Measurements from ENCODE around the gene CYP19A1. TPM values are rescaled to one million over a fixed set of nuclear protein-coding genes. Genes with fewer than 3 reads are reported as not detected.

Gene CYP19A1
- total and polyA plus RNA-seq, 2 experiments from 2014 or later: 1.4 to 35.4 TPM

DNA sequence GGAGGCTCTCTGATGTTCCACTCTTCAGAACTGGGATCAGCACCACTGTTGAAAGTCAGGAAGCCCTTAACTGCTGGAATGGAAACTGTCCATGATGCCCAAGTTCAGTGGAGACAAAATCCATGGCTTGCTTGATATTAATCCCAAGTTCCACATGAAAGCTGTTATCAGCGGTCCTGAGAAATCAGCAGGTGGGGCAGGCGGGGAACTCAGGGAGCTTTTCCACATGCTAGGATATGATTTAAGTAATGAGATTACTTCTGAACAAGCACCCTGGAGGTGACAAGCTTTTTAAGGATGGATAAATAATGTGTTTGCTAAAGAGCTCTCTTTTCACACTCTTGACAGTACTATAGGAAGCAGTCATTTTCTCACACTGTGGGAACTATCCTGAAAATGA, 82.9 kb downstream of the CYP19A1 start:
- no peak for DNase-seq (ENCODE audit: low spot score)
- Histone ChIP-seq H3K4me2 (no peak overlapping the region), H3K27ac (no peak overlapping the region), H3K4me3 (no peak overlapping the region), H3K36me3 (replicated peaks; ENCODE audit: insufficient read depth, low read depth) (no peaks in the 10 kb centered on the region), H3K4me1 (ENCODE audit: insufficient read depth) (no peaks in the 10 kb centered on the region), H3K9me3 (ENCODE audit: low read depth) (no peaks in the 10 kb centered on the region), H4K20me1 (ENCODE audit: insufficient read depth, poor library complexity, severe bottlenecking) (no peaks in the 10 kb centered on the region), H3K79me2 (no peaks in the 10 kb centered on the region), H3K9me2 (replicated peaks; ENCODE audit: insufficient read depth) (no peaks in the 10 kb centered on the region), H3K27me3 (no peaks in the 10 kb centered on the region), H2AFZ (no peak overlapping the region)
- no peak for TF ChIP-seq EZH2 (IDR thresholded peaks at IDR 0.05; ENCODE audit: borderline replicate concordance)
- TF ChIP-seq, protein P1, sequence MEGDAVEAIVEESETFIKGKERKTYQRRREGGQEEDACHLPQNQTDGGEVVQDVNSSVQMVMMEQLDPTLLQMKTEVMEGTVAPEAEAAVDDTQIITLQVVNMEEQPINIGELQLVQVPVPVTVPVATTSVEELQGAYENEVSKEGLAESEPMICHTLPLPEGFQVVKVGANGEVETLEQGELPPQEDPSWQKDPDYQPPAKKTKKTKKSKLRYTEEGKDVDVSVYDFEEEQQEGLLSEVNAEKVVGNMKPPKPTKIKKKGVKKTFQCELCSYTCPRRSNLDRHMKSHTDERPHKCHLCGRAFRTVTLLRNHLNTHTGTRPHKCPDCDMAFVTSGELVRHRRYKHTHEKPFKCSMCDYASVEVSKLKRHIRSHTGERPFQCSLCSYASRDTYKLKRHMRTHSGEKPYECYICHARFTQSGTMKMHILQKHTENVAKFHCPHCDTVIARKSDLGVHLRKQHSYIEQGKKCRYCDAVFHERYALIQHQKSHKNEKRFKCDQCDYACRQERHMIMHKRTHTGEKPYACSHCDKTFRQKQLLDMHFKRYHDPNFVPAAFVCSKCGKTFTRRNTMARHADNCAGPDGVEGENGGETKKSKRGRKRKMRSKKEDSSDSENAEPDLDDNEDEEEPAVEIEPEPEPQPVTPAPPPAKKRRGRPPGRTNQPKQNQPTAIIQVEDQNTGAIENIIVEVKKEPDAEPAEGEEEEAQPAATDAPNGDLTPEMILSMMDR (IDR thresholded peaks at IDR 0.05; ENCODE audit: poor library complexity): no peak
- no peak for TF ChIP-seq EZH2phosphoT487 (IDR thresholded peaks at IDR 0.05; ENCODE audit: low read depth, severe bottlenecking, unreplicated experiment)
- 78% methylated on average over 2 of the region's 2 CpGs for WGBS (ENCODE audit: low lambda C conversion rate, missing lambda C conversion rate)

DNA sequence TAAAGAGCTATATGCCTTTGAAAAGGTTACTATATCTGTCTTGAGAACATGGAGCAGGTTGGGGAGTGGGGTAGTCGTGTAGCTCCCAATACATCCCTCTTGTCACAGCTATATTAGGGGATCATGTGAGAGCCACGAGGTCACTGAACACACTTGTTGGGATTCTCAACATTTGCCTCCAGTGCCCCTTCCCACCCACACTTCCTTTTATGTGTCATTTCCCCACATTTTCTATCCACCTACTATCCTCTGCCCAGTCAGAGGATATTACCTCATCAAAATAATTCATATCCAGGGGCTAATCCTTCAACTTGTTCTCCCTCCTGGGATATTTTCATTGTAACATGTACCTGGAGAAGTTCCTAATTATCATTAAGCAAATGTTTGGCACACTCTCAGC, 85.0 kb downstream of the CYP19A1 start:
- Histone ChIP-seq H3K4me3 (no peak overlapping the region), H3K79me2 (no peaks in the 10 kb centered on the region), H3K9me2 (replicated peaks; ENCODE audit: insufficient read depth) (no peaks in the 10 kb centered on the region), H3K9me3 (ENCODE audit: low read depth) (no peaks in the 10 kb centered on the region), H3K4me1 (ENCODE audit: insufficient read depth) (no peaks in the 10 kb centered on the region), H2AFZ (no peak overlapping the region), H3K4me2 (no peak overlapping the region), H3K27me3 (no peaks in the 10 kb centered on the region), H3K27ac (no peak overlapping the region), H4K20me1 (ENCODE audit: insufficient read depth, poor library complexity, severe bottlenecking) (no peaks in the 10 kb centered on the region), H3K36me3 (replicated peaks; ENCODE audit: insufficient read depth, low read depth) (no peaks in the 10 kb centered on the region)
- TF ChIP-seq EZH2phosphoT487 (IDR thresholded peaks at IDR 0.05; ENCODE audit: low read depth, severe bottlenecking, unreplicated experiment): no peak
- TF ChIP-seq, protein P1 (IDR thresholded peaks at IDR 0.05; ENCODE audit: poor library complexity): no peak
- TF ChIP-seq EZH2 (IDR thresholded peaks at IDR 0.05; ENCODE audit: borderline replicate concordance): no peak
- DNase-seq (ENCODE audit: low spot score): no peak
- 93% methylated on average over 2 of the region's 2 CpGs for WGBS (ENCODE audit: low lambda C conversion rate, missing lambda C conversion rate)

DNA sequence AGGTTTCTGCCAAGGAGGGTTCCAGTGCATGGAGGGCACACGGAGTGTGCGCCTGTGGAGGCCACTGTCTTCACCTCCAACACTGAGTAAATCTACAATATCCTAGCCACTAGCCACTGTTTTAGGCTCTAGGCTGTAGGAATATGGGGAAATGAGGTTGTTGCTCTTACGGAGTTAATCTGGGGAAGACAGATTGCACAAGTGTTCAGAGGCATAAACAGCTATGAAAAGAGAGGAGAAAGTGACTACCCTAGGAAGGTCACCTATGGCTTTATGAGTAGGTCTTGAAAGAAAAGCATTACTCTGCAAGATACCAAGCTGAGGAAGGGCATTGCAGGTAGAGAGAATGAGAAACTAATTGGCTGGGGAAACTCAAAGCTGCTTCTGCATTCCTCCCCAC, 85.7 kb downstream of the CYP19A1 start:
- no peak overlapping the region for H2AFZ ChIP-seq
- TF ChIP-seq EZH2 (IDR thresholded peaks at IDR 0.05; ENCODE audit: borderline replicate concordance) (no peak), EZH2phosphoT487 (IDR thresholded peaks at IDR 0.05; ENCODE audit: low read depth, severe bottlenecking, unreplicated experiment) (no peak)
- TF ChIP-seq, protein P1 (IDR thresholded peaks at IDR 0.05; ENCODE audit: poor library complexity): no peak
- no peak overlapping the region for H3K27ac ChIP-seq
- H3K79me2 ChIP-seq: no peaks in the 10 kb centered on the region
- H3K9me3 ChIP-seq (ENCODE audit: low read depth): no peaks in the 10 kb centered on the region
- 100% methylated on average over 3 of the region's 3 CpGs for WGBS (ENCODE audit: low lambda C conversion rate, missing lambda C conversion rate)
- H3K4me3 ChIP-seq: no peak overlapping the region
- no peak for DNase-seq (ENCODE audit: low spot score)
- H3K4me1 ChIP-seq (ENCODE audit: insufficient read depth): no peaks in the 10 kb centered on the region
- no peaks in the 10 kb centered on the region for H3K9me2 ChIP-seq (replicated peaks; ENCODE audit: insufficient read depth)
- H3K27me3 ChIP-seq: no peaks in the 10 kb centered on the region
- no peak overlapping the region for H3K4me2 ChIP-seq
- no peaks in the 10 kb centered on the region for H4K20me1 ChIP-seq (ENCODE audit: insufficient read depth, poor library complexity, severe bottlenecking)
- no peaks in the 10 kb centered on the region for H3K36me3 ChIP-seq (replicated peaks; ENCODE audit: insufficient read depth, low read depth)

DNA sequence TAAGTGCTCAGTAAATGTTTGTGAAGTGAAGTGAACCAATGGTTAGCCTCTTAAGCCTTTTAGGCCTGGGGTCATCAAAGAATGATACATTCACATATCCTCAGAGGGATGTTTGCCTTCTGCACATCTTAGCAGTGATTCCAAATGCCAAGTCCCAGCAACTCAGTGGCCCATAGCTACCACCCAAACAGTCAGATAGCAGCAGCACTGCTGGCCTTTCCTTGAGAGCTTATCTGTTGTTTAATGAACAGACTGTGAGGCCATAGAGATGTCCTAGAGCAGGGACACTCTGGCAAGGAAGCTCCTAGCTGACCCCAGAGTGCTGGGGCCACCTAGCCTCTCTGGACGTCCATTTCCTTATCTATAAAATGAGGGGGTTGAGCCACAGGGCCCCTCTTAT, 86.8 kb downstream of the CYP19A1 start:
- Histone ChIP-seq H3K9me3 (ENCODE audit: low read depth) (no peaks in the 10 kb centered on the region), H4K20me1 (ENCODE audit: insufficient read depth, poor library complexity, severe bottlenecking) (no peaks in the 10 kb centered on the region), H3K27ac (no peak overlapping the region), H2AFZ (no peak overlapping the region), H3K4me3 (no peak overlapping the region), H3K4me2 (no peak overlapping the region), H3K27me3 (no peaks in the 10 kb centered on the region), H3K36me3 (replicated peaks; ENCODE audit: insufficient read depth, low read depth) (no peaks in the 10 kb centered on the region), H3K9me2 (replicated peaks; ENCODE audit: insufficient read depth) (no peaks in the 10 kb centered on the region), H3K4me1 (ENCODE audit: insufficient read depth) (no peaks in the 10 kb centered on the region), H3K79me2 (no peaks in the 10 kb centered on the region)
- 46% methylated on average over 1 of the region's 1 CpG for WGBS (ENCODE audit: low lambda C conversion rate, missing lambda C conversion rate)
- TF ChIP-seq EZH2phosphoT487 (IDR thresholded peaks at IDR 0.05; ENCODE audit: low read depth, severe bottlenecking, unreplicated experiment) (no peak), EZH2 (IDR thresholded peaks at IDR 0.05; ENCODE audit: borderline replicate concordance) (no peak)
- TF ChIP-seq, protein P1 (IDR thresholded peaks at IDR 0.05; ENCODE audit: poor library complexity): no peak
- no peak for DNase-seq (ENCODE audit: low spot score)
